SK-N-SH (cell line): ENCODE measurements around the gene OR9Q1.

ENCODE experiments used
- ELF1 ChIP-seq: IDR thresholded peaks from 2 replicates; pipeline ENCODE4 v1.4.0; 2012
- FOXJ3 ChIP-seq: sonication (generic); formaldehyde crosslinking; IDR thresholded peaks from 2 replicates; pipeline ENCODE4 v1.5.1; 2020; ENCODE audit warnings: mild to moderate bottlenecking, missing genetic modification reagents
- POLR2AphosphoS5 ChIP-seq: IDR thresholded peaks from 2 replicates; pipeline ENCODE4 v1.6.1; 2012; ENCODE audit warnings: low read depth, low read length
- RAD21 ChIP-seq: IDR thresholded peaks from 2 replicates; pipeline ENCODE4 v1.6.1; 2012; ENCODE audit warnings: mild to moderate bottlenecking, low read length
- TEAD4 ChIP-seq: IDR thresholded peaks from 2 replicates; pipeline ENCODE4 v1.4.0; 2012; ENCODE audit warnings: mild to moderate bottlenecking, borderline replicate concordance; ENCODE audit not compliant: insufficient read depth
- TF ChIP-seq, protein P1 (sequence below): fragments of 200-600 bp; sonication (generic); IDR thresholded peaks from 2 replicates; pipeline ENCODE4 v1.6.1; 2017; ENCODE audit warnings: antibody characterized with exemption, mild to moderate bottlenecking, moderate library complexity
- TF ChIP-seq, protein P2 (sequence below): fragments of 150-350 bp; IDR thresholded peaks from 2 replicates; pipeline ENCODE4 v1.6.1; 2017; ENCODE audit warnings: antibody characterized with exemption, low read length, low read depth, borderline replicate concordance
- TF ChIP-seq, protein P3 (sequence below): IDR thresholded peaks from 2 replicates; pipeline ENCODE4 v1.4.0; 2012; ENCODE audit warnings: low read depth
- TF ChIP-seq, protein P4 (sequence below): IDR thresholded peaks from 2 replicates; pipeline ENCODE4 v1.6.1; 2012; ENCODE audit warnings: mild to moderate bottlenecking, low read depth, low read length, moderate library complexity

DNA sequence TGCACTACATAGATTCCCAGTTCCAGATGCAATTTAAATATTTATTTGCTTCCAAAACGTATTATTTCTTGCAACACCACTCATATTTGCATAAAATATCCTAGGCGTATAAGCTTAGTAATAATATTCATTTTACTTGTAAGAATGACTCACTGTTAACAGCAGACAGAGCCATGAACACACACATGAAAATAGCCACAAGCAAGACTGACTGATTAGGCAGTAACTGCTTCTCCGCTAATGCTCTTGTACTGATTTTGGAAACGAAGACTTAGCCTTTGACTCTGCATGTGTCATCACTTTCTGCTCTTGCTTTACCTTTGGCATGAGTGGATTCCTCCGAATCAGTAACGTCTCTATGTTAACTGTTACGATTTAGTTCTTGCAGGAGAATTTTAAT lies 199.0 kb downstream of the OR9Q1 start:
- TF ChIP-seq, protein P1, sequence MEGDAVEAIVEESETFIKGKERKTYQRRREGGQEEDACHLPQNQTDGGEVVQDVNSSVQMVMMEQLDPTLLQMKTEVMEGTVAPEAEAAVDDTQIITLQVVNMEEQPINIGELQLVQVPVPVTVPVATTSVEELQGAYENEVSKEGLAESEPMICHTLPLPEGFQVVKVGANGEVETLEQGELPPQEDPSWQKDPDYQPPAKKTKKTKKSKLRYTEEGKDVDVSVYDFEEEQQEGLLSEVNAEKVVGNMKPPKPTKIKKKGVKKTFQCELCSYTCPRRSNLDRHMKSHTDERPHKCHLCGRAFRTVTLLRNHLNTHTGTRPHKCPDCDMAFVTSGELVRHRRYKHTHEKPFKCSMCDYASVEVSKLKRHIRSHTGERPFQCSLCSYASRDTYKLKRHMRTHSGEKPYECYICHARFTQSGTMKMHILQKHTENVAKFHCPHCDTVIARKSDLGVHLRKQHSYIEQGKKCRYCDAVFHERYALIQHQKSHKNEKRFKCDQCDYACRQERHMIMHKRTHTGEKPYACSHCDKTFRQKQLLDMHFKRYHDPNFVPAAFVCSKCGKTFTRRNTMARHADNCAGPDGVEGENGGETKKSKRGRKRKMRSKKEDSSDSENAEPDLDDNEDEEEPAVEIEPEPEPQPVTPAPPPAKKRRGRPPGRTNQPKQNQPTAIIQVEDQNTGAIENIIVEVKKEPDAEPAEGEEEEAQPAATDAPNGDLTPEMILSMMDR, result no peak
- TF ChIP-seq ELF1, result no peak
- TF ChIP-seq RAD21, result no peak
- no peak for TF ChIP-seq TEAD4
- TF ChIP-seq FOXJ3, result no peak
- TF ChIP-seq, protein P2, sequence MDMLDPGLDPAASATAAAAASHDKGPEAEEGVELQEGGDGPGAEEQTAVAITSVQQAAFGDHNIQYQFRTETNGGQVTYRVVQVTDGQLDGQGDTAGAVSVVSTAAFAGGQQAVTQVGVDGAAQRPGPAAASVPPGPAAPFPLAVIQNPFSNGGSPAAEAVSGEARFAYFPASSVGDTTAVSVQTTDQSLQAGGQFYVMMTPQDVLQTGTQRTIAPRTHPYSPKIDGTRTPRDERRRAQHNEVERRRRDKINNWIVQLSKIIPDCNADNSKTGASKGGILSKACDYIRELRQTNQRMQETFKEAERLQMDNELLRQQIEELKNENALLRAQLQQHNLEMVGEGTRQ, result no peak
- TF ChIP-seq, protein P3, sequence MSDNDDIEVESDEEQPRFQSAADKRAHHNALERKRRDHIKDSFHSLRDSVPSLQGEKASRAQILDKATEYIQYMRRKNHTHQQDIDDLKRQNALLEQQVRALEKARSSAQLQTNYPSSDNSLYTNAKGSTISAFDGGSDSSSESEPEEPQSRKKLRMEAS, result no peak
- no peak for TF ChIP-seq POLR2AphosphoS5
- TF ChIP-seq, protein P4, sequence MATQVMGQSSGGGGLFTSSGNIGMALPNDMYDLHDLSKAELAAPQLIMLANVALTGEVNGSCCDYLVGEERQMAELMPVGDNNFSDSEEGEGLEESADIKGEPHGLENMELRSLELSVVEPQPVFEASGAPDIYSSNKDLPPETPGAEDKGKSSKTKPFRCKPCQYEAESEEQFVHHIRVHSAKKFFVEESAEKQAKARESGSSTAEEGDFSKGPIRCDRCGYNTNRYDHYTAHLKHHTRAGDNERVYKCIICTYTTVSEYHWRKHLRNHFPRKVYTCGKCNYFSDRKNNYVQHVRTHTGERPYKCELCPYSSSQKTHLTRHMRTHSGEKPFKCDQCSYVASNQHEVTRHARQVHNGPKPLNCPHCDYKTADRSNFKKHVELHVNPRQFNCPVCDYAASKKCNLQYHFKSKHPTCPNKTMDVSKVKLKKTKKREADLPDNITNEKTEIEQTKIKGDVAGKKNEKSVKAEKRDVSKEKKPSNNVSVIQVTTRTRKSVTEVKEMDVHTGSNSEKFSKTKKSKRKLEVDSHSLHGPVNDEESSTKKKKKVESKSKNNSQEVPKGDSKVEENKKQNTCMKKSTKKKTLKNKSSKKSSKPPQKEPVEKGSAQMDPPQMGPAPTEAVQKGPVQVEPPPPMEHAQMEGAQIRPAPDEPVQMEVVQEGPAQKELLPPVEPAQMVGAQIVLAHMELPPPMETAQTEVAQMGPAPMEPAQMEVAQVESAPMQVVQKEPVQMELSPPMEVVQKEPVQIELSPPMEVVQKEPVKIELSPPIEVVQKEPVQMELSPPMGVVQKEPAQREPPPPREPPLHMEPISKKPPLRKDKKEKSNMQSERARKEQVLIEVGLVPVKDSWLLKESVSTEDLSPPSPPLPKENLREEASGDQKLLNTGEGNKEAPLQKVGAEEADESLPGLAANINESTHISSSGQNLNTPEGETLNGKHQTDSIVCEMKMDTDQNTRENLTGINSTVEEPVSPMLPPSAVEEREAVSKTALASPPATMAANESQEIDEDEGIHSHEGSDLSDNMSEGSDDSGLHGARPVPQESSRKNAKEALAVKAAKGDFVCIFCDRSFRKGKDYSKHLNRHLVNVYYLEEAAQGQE, result no peak
